ENCODE results near the gene OPHN1.

Gene OPHN1

GRCh38 chrX:68048774-68049173 is 384.5 kb downstream of the OPHN1 start:
- peak; percentile 5 for DNase-seq

- peak; percentile 89 for DNase-seq
Measured at GRCh38 chrX:68045008-68045577, 388.2 kb downstream of the OPHN1 start.

GRCh38 chrX:68043713-68044438 is 389.4 kb downstream of the OPHN1 start:
- DNase-seq, result peak; percentile 86

GRCh38 chrX:68041110-68041509 is 392.2 kb downstream of the OPHN1 start:
- no peak for DNase-seq

- peak; percentile 28 for DNase-seq
Measured at GRCh38 chrX:68018248-68019203, 414.8 kb downstream of the OPHN1 start.

GRCh38 chrX:67998540-67998939 is 434.8 kb downstream of the OPHN1 start:
- DNase-seq, result no peak
